HG02678 (cell line): ENCODE data around the gene CDC42BPG.
"Not testable (repeated sequence)": the region's sequence is repeated elsewhere in the genome, so short reads cannot be mapped to it uniquely, and the experiment has no call there.

ENCODE experiments used
- ATAC-seq: cut with Tn5 transposase; IDR thresholded peaks from one replicate; pipeline ENCODE4 v1.9.1; 2021; ENCODE audit warnings: mild to moderate bottlenecking, moderate library complexity; ENCODE audit not compliant: unreplicated experiment

CDC42BPG gene

DNA sequence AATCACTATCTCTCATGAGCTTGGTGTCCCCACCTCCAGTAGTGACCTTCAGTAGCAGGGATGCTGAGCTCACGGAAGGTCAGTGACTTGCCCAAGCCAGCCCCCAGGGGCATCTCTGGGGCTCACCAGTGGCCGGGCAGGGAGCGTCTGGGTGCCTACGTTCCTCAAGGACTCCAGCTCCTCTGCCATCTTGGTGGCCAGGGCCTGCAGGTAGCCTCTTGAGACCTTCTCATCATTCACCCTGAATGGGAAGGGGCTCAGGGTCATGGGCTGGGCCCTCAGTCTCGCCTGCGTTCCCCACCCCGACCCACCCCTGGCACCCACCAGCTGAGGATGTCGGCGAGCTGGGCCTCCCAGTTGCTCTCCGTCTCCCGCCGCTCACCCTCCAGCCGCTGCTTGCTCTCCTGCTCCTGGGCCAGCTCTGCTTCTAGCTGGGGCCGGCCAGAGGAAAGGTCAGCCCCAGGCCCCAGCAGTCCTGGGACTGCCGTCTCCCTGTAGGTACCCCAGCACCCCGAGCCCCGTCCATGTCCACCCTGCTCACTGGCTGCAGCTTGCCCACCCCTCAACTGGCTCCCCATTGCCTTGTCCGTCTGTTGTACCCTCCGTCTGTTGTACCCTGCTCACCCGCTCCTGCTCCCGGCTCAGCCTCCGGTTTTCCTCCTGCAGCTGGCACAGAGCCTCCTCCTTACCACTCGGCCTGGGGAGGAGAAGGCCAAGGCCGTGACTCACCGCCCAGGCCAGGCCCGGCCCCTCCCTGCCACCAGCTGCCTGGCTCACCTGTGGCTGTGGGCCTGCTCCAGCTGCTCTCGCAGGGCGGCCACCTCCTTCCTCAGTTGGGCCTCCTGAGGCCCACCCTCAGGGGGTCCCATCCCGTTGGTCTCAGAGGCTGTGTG is 9.5 kb downstream of the CDC42BPG start:
- no peak for ATAC-seq

DNA sequence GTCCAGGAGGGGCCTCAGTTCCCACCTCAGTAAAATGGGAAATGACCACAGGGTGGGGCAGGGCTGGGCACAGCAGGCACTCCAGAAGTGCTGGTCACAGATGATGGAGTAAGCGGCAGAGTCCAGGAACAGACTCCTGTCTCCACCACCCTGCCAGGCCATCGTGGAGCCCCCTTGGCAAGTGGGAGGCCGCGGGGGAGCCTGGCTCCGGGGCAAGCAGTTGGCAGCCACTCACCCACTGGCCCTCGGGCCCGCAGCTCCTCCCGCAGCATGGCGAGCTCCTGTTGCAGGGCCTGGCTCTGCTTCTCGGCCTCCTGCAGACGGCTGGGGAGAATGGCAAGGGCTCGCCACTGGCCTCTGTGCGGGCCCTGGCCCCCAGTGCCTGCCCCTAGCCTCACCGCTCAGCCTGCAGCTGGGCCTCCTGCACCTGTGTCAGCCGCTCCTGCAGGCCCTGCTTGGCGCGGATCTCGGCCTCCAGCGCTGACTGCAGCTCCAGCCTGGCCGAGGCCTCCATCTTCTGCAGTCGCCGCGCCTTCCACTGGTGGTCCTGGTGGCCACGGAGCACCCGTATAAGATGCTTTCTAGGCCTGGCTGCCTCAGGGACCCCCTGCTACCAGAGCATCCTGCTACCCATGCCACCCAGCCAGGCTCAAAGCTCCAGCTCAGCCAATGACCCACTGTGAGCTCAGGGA is 10.3 kb downstream of the CDC42BPG start:
- no peak for ATAC-seq

DNA sequence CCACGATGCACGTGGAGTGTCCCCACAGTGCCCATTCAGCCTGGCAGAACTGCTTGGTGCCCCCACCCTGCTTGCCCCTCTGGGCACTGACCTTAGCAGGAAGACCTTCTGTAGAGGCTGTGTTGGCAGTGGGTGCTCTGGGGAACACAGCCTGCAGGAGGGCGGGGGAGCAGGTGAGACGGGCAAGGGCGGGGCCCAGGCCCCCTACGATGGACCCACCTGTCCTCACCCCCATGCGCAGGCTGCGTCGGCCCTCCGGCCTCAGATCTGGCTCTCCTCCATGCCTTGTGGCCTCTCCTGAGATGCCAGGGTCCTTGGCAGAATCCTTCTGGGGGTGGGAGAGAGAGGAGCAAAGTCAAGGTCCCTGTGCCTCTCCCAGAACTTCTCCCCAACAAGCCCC is 10.9 kb downstream of the CDC42BPG start:
- no peak for ATAC-seq

DNA sequence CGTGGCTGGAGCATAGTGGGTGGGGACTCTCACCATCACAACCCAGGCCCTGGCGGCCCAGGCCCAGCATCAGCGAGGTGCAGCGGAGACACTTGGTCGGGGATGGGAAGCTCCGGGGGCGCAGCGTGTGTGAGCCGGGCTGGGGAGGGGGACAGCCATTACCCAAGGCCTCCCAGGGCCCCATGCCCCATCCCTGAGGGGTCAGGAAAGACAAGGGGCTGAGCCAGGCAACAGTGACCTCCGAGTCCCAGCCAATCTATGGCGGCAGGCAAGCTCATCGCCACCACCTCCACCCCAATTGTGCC is 11.3 kb downstream of the CDC42BPG start:
- ATAC-seq, result no peak

DNA sequence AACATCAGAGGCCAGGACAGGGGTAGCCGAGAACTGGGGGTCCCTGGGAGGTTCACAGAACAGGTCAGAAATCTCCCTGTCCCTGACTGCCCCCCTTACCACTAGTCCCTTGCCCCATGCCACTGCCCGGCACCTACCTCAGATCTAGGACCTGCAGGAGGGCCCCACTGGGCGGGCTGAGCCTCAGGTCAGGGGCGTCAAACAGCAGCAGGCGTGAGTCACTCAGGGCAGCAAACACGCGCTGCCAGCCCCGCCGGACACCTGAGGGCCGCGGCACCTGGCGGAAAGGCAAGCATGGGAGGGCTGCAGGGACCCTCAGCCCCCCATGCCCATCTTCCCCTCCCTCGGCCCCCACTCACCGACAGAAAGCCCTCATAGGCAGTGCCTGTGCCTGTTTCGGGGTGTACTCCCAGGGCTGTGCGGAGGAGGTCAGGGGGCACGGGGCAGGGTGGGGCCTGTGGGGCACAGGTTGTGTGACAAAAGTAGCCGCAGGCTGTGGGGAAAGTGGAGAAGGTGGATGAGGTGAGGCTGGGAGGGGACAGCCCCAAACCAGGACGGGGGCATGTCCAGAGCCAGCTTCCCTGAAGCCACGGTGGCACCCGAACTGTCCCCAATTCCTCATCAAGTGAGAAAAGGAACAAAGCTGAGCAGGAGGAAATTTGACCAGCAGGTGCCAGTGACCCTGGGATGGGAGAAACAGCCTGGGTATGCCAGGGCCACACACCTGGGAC is 11.8 kb downstream of the CDC42BPG start:
- no peak for ATAC-seq

DNA sequence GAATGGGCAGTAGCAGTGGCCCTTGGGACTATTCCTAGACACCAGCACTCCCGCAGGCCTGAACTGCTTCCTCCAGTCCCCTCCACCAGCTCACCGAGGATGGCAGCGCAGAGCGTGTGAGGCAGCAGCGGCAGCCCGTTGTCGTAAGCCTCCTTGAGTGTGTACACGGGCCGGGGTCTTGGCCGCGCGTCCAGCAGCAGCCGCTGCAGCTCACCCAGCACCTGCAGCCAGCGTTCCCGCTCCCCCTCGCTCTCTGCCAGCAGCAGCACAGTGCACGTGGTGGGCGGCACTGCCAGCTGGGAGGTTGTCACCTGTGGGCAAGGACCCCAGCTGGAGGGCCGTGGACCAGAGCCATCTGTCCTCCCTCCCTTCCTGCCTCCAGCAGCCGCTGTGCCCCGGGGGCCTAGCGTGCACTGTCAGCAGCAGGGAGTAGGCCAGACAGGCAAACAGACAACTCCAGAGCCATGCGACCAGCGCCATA is 13.0 kb downstream of the CDC42BPG start:
- ATAC-seq, result no peak

DNA sequence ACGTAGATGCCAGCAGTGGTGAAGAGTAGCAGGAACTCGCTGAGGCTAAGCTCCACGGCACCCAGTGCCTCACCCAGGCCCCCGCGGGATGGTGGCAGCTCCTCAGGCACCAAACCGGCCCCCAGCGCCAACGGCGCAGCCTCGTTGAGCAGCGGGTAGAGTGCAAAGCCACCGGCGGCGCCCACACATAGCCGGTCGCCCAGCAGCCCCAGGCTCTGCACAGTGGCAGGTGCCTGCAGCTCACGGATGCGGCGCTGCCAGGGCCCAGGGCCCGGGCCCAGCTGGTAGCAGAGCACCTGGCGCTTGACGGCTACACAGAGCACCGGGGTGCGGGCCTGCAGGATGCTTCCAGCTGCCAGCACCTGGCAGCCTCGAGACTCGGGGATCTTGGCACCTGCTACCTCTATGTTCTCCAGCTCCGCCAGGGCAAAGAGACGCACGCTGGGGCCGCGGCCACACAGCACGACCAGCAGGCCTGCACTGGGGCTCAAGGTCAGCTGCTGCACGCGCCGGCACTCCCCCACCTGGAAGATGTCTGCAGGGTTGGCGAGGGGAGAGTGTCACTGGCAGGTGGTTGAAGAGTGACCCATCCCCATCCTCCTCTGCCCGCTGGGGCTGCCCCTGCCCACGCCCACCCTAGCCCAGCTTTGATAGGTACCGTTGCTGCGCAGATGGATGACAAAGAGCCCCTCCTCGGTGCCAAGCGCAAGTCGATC is 14.8 kb downstream of the CDC42BPG start:
- no peak for ATAC-seq

DNA sequence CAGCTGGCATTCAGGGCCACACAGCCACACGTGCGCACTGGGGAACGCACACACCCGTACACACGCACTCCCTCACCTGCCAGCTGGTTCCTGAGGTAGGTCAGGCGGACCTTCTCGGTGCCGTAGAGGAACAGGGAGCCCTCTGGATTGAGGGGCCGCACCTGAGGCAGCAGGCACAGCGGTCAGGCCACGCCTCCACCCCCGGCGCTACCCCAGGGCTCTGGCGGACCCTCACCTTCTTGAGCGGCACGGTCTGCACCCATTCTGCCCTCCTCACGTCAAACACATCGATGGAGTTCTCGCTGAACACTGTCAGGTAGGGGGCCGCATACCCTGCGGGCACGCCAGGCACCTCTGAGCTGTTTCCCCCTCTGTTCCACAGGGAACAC is 17.0 kb downstream of the CDC42BPG start:
- ATAC-seq, result no peak

DNA sequence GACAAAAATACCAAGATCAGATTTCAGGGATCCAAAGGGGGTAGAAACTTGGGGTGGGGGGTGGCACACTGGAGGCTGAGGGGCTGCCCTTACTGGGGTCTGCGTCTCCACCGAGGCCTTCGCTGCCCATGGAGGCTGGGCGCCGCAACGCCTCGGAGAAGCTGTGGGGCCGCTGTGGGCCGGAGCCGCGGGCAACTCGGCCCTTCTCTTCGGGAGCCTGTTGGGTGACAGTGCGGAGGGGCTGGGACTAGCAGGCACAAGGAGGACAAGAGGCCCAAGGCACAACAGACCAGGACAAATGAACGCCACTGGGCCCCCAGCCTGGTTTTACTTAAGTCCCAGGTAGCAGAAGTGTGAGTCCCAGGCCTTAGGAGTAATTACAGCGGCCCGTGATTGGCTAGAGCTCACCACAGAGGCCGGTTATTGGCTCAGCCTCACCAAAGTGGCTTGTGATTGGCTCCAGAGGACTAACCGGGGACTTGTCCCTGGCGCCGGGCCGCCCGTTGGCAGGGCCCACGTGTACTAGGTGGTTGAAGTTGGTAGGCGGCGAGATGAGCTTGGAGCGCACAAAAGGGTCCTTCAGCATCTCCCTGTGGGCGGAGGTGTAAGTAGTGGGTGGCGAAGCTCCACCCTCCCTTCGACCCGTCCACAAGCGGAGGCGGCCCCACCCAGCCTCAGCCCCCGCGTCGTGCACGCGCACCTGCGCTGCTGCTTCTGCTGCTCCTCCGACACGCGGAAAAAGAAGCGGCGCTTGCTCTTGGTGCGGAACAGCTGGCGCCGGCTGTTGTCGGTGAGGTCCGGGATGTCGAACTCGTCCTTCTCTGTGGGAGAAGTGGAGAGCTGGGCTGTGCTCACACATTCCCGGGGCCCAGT is 17.6 kb downstream of the CDC42BPG start:
- ATAC-seq, result no peak

DNA sequence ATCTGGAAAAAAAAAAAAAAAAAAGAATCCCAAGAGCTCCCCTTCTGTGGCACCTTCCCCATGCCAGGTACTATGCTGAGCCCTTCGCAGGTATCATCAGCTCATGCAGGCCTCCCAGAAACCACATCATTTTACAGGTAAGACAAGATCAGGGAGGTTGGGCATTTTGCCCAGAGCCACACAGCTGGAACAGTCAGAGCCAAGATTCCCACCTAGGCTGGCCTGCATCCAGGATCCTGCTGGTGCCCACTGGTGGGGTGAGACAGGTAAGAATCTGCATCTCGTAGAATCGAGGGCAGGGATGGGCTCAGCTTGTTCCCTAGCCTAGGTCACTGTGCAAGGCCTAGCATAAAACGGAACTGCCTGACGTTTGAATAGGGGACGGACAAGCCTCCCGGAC is 18.4 kb downstream of the CDC42BPG start:
- ATAC-seq, result no peak

DNA sequence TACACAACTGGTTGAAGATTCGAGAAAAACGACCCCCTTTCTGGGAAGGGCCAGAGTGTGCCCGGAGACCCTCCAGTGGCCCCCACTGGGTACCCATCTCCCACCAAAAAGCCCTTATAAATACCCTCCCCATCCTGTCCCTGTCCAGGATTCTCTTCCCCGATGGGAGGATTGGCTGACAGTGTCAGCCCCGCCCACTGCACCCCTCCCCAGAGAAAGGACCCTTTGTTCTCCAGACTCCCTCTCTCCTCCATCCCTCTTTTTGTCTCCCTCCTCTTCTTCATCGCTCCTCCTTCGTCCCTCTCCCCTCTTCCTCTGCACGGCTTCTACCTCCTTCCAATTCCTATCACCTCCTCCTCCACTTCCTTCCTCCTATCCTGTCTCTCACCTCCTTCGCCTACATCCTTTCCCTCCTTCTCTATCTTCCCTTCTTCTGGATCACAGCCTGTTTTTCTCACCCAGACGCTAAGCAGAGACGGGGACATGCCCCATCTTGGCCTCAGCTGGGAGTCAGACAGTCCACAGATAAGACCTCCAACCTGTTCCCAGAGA is 20.8 kb downstream of the CDC42BPG start:
- no peak for ATAC-seq

DNA sequence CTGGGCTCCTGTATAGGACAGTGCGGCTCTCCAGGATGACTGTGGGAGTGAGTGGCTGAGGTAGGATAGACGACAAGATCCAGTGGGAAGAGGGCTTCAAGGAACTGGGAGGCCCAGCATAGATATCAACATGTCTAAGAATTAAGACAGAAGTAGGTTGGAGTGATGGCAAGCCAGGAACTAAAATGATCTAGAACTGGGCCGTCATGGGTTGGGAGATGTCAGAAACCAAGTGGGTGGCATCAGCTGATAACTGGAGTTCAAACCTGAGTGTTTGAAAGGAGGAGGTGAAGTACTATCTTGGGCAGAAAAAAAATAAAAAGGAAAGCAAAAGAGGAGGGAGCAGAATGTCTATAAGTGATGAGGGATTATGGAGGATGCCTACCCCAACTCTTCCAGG is 27.0 kb downstream of the CDC42BPG start:
- no peak for ATAC-seq

DNA sequence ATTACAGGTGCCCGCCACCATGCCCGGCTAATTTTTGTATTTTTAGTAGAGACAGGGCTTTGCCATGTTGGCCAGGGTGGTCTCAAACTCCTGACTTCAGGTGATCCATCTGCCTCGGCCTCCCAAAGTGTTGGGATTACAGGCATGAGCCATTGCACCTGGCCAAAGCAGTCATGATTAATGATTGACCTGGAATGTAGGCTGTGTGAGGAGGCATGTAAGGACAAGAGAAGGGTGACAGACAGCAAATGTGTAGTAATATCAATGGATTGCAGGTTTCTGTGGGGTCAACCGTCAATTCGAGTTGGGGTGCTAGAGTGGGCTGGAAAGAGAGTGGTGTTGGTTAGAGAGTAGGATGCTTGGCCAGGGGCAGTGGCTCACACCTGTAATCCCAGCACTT is 29.0 kb downstream of the CDC42BPG start:
- not testable (repeated sequence) for ATAC-seq

DNA sequence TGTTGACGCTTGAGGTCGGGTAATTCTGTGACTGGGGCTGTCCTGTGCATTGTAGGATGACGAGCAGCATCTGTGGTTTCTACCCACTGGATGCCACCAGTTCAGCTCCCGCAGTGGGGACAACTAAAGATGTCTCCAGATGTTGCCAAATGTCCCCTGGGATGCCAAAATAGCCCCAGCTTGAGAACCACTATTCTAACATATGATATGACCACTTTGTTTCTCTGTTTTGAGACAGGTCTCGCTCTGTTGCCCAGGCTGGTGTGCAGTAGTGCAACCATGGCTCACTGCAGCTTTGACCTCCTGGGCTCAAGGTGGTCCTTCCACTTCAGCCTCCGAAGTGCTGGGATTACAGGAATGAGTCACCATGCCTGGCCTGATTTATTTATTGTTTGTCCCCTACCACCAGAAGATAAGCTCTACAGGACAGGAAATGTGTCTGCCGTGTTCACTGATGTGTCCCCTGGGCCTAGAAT is 29.7 kb downstream of the CDC42BPG start:
- ATAC-seq, result no peak

DNA sequence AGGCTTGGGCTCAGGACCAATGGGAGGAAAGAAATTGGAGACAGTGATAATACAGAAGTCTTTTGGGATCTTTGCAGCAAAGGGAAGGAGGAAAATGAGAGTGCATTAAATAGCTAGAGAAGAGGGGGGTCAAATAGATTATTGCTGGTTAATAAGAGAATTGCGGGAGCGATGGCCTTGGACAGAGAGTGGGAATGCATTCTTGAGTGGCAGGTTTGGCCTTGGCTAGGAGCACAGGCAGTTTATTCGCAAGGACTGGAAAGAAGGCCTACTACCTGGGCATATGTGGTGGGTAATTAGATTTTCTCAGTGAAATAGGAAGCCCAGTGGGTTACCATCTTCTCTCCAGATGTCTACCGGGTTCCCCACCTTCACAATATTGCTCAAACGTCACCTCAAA is 30.6 kb downstream of the CDC42BPG start:
- ATAC-seq, result no peak

DNA sequence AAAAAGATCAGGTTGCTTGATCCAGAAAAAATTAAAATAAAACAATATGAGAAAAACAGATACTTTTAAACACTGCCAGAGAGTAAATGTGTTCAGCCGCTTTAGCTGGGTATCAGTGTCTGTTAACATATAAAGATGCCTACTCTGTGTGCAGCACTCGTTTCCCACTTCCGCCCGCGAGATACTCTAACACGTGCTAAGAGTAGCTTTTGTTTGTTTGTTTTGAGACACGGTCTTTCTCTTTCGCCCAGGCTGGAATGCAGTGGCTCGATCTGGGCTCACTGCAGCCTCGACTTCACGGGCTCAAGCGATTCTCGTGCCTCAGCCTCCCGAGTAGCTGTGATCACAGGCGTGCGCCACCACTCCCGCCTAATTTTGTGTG is 33.6 kb downstream of the CDC42BPG start:
- ATAC-seq, result no peak

DNA sequence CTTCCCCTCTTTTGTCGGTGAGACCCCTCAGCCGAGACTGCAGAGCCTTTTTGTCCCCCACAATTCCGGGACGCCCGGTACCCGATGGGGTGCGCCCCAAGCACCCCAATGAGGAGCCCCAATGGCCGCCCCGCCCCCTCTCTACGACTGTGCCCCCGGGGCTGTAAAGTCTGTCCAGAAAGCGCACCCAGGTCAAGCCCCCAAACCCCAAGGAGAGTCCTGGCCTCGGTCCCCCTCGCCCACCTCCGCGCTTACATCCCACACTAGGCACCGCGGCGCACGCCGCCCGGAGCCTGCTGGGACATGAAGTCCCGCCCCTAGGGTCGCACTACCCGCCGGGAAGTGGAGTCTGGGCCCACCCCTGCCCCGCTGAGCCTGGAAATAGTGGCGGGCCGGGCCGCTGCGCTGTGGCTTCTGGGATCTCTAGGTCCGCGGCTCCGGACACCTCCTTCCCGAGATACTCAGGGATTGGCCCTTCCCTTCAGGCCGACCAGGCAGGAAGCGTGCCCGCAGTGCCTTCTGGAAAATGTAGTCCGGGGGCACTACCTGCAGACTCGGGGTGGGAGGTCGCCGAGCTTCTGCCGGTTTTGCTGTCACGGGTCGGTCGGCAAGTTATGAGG is 34.1 kb downstream of the CDC42BPG start, which contains the start of gene MEN1:
Gene MEN1 (minus strand): TSS at position 281 of the 620 bp plus-strand sequence. CDS start 442 bp downstream, outside the sequence.
- peak; percentile 75 for ATAC-seq

DNA sequence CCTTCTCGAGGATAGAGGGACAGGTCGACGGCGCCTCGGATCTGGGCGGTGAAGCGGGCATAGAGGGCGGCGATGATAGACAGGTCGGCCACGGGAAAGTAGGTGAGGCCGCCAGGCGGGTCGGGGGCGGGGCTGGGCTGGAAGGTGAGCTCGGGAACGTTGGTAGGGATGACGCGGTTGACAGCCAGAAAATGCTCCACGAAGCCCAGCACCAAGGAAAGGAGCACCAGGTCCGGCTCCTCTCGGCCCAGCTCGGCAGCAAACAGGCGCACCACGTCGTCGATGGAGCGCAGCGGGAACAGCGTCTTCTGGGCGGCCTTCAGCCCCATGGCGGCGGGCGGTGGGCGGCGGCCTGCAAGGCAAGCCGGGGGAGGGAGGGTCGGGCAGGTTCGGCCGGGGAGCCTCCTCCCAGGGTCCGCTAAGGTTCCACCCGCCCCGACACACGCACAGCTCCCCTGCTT is 34.6 kb downstream of the CDC42BPG start:
- ATAC-seq, result no peak

DNA sequence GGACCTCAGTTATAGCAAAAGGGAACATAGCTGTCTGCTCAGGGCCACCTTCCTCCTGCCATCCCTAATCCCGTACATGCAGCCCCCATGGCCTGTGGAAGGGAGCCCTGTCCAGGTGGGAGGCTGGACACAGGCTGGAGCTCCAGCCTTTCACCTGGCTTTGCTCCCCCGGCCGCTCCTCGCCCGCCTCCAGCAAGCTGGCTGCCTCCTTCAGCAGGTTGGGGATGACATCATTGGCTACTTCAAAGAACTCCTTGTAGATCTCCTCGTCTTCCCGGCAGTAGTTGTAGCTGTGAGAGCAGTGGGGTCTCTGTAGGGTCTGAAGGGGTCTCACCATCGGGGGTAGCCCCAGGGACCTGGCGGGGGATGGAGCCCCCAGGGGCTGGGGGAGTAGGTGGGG is 39.0 kb downstream of the CDC42BPG start:
- ATAC-seq, result no peak
